Right lobe of liver (tissue), 4 donors: ENCODE data around the gene MRFAP1L1.

Experiments
- CTCF ChIP-seq, 4 donors: fragments of 200-600 bp in 3 of 4; fragments of 450-650 bp in 1 of 4; IDR thresholded peaks; one replicate each; pipeline versions ENCODE4 v1.5.1 to v1.8.0; 2016 to 2022; ENCODE audit warnings: antibody characterized with exemption in 4 of 4, mild to moderate bottlenecking in 2 of 4
- POLR2A ChIP-seq: fragments of 450-650 bp; IDR thresholded peaks from one replicate; pipeline ENCODE4 v1.6.1; 2017; ENCODE audit warnings: antibody characterized with exemption, mild to moderate bottlenecking
- donor health status: DM: no; HTN: no; CAD: no.
- donor health status: DM: no; HTN: no; CAD: no.
- donor health status: DM: no; HTN: yes; CAD: no.

GRCh38 chr4:6714954-6715353 lies 5.3 kb upstream of the MRFAP1L1 start:
- TF ChIP-seq POLR2A (no peak), CTCF (IDR thresholded peaks at IDR 0.05) (no peak)
